Keratinocyte (primary cell): ENCODE results near the gene GAP43.

ENCODE experiments used
- EZH2 ChIP-seq: IDR thresholded peaks from one replicate; pipeline ENCODE4 v1.6.1; 2012; ENCODE audit warnings: inconsistent platforms, mild to moderate bottlenecking, low read length, moderate library complexity
- TF ChIP-seq, protein P1 (sequence below), 3 experiments: IDR thresholded peaks in 1 of 3; conservative IDR thresholded peaks in 1 of 3; optimal IDR thresholded peaks in 1 of 3; 2 replicates in 2 of 3; 3 replicates in 1 of 3; pipeline versions ENCODE3 to v1.5.1; 2011; ENCODE audit warnings: low read length in 3 of 3, mild to moderate bottlenecking in 3 of 3, moderate library complexity in 2 of 3, control low read depth in 1 of 3, inconsistent platforms in 1 of 3; ENCODE audit not compliant: insufficient read depth in 2 of 3; ENCODE audit errors: extremely low read depth in 1 of 3

DNA sequence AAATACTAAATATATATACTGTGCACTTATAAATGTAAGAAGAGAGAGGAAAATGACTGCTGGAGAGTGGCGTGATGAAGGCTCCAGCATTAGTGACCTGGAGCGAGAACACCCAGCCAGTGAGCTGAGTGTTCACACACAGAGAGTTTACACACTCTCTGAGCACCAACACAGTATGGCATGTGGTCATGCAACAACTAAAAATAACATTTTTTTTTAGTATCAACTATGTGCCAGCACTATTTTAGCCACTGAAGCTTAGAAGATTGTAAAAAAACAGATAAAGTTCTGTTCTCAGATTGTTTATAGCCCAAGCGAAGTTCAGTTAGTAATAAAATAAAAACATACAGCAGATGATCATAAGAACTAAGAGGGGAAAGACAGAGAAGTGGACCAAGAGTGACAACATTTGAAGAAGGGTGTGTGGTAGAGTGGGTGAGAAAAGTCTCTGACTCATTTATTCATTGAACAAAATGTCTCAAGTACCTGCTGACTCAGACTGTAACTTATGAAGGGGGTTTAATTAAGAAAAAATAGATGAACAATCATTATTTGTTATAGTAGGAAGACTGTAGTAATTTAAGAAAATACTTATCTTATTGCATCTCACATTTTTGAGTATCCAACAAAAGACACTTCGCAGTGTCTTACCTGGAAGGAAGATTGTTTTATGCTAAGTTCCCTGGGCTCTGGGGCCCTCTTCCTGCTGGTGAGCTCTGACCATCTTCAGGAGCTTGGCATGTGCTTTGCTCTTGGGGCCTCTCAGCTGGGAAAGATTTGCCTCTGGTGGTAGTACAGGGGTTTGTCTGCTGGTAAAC, 43.8 kb downstream of the GAP43 start:
- TF ChIP-seq, protein P1, sequence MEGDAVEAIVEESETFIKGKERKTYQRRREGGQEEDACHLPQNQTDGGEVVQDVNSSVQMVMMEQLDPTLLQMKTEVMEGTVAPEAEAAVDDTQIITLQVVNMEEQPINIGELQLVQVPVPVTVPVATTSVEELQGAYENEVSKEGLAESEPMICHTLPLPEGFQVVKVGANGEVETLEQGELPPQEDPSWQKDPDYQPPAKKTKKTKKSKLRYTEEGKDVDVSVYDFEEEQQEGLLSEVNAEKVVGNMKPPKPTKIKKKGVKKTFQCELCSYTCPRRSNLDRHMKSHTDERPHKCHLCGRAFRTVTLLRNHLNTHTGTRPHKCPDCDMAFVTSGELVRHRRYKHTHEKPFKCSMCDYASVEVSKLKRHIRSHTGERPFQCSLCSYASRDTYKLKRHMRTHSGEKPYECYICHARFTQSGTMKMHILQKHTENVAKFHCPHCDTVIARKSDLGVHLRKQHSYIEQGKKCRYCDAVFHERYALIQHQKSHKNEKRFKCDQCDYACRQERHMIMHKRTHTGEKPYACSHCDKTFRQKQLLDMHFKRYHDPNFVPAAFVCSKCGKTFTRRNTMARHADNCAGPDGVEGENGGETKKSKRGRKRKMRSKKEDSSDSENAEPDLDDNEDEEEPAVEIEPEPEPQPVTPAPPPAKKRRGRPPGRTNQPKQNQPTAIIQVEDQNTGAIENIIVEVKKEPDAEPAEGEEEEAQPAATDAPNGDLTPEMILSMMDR (optimal IDR thresholded peaks at IDR 0.05 in 1 of 3, IDR thresholded peaks at IDR 0.05 in 1 of 3, conservative IDR thresholded peaks at IDR 0.05 in 1 of 3; ENCODE audit: extremely low read depth in 1 of 3, insufficient read depth in 2 of 3, low read length in 3 of 3): no peak
- TF ChIP-seq EZH2: no peak
